ENCODE data around the gene CAND2.

The CAND2 gene

DNA sequence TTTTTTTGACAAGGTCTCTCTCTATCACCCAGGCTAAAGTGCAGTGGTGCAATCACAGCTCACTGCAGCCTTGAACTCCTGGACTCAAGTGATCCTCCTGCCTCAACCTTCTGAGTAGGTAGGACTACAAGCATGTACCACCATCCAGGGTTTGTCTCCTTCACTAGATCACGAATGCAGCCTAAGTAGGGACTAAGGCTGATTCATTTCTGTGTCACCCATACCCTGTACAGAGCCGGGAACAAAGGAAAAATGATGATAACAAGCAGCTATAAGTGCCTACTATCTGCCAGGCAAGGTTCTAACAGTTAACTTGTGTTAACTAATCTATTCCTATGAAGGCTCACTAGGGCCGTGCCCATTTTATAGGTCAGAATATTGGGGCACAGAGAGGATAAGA, 44.4 kb upstream of the CAND2 start:
- no peaks in the 10 kb centered on the region for H3K36me3 ChIP-seq (replicated peaks)
- TF ChIP-seq, protein P1, sequence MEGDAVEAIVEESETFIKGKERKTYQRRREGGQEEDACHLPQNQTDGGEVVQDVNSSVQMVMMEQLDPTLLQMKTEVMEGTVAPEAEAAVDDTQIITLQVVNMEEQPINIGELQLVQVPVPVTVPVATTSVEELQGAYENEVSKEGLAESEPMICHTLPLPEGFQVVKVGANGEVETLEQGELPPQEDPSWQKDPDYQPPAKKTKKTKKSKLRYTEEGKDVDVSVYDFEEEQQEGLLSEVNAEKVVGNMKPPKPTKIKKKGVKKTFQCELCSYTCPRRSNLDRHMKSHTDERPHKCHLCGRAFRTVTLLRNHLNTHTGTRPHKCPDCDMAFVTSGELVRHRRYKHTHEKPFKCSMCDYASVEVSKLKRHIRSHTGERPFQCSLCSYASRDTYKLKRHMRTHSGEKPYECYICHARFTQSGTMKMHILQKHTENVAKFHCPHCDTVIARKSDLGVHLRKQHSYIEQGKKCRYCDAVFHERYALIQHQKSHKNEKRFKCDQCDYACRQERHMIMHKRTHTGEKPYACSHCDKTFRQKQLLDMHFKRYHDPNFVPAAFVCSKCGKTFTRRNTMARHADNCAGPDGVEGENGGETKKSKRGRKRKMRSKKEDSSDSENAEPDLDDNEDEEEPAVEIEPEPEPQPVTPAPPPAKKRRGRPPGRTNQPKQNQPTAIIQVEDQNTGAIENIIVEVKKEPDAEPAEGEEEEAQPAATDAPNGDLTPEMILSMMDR (IDR thresholded peaks at IDR 0.05; ENCODE audit: low read depth, low read length, missing control alignments) = no peak
- no peak for DNase-seq
- no peak overlapping the region for H3K27ac ChIP-seq
- H3K4me3 ChIP-seq (ENCODE audit: low read depth, low read length) = no peak overlapping the region
- in situ Hi-C loops (cut with HindIII; ENCODE audit: low pct_ligation_motif_present, low sequenced_read_pairs) = no loop called here
- no peaks in the 10 kb centered on the region for H3K27me3 ChIP-seq (replicated peaks)

DNA sequence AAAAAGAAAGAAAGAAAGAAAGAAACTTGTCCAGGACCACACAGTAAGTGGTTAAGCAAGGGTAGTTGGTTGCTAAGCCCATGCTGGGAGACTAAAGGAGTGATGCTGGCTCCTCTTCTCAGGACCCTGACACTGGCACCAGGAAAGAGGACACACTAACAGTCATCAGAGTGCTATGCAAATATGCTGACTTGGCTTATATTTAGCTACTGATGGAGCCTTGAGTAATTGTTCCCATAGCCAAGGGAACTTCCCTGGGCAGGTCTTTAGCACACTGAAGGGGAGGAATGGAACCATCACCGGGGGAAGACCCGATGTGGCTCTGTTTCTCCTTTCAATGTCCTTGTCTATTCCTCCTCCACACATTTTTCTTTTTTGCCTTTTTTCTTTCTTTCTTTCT, 43.7 kb upstream of the CAND2 start:
- no peak overlapping the region for H3K4me3 ChIP-seq (ENCODE audit: low read depth, low read length)
- H3K27ac ChIP-seq = no peak overlapping the region
- no peaks in the 10 kb centered on the region for H3K36me3 ChIP-seq (replicated peaks)
- H3K27me3 ChIP-seq (replicated peaks) = no peaks in the 10 kb centered on the region
- TF ChIP-seq, protein P1 (IDR thresholded peaks at IDR 0.05; ENCODE audit: low read depth, low read length, missing control alignments) = no peak
- in situ Hi-C loops (cut with HindIII; ENCODE audit: low pct_ligation_motif_present, low sequenced_read_pairs) = no loop called here
- DNase-seq = no peak

DNA sequence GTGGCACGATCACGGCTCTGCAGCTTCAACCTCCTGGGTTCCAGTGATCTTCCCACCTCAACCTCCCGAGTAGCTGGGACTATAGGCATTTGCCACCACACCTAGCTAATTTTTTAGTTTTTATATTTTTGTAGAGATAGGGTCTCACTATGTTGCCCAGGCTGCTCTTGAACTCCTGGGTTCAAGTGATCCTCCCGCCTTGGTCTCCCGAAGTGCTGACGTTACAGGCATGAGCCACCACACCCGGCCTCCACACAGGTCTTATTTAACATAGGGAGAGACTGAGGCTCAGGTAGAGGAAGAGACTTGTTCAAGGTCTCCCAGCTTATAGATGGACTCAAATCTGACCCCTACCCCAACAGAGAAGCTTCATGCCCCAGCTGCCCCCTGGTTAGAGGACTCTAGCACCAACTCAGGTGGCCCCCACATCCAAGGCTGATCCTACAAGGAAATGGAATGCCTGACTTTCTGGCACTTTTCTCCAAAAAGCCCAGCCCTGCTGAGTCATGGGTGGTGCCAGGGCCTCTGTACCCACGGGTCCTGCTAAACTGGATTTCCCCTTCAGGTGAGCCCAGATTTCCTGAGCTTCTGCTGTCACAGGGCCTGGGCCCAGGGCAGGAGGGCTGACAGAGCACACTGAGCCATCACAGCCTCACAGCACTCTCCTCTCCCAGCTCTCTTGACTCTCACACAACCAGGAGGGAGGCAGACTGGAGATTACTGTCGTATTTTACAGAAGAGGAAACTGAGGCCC, 43.0 kb upstream of the CAND2 start:
- TF ChIP-seq, protein P1 (IDR thresholded peaks at IDR 0.05; ENCODE audit: low read depth, low read length, missing control alignments) = no peak
- DNase-seq = no peak
- in situ Hi-C loops (cut with HindIII; ENCODE audit: low pct_ligation_motif_present, low sequenced_read_pairs) = no loop called here
- no peak overlapping the region for H3K4me3 ChIP-seq (ENCODE audit: low read depth, low read length)
- H3K27me3 ChIP-seq (replicated peaks) = no peaks in the 10 kb centered on the region
- H3K27ac ChIP-seq = no peak overlapping the region
- no peaks in the 10 kb centered on the region for H3K36me3 ChIP-seq (replicated peaks)

DNA sequence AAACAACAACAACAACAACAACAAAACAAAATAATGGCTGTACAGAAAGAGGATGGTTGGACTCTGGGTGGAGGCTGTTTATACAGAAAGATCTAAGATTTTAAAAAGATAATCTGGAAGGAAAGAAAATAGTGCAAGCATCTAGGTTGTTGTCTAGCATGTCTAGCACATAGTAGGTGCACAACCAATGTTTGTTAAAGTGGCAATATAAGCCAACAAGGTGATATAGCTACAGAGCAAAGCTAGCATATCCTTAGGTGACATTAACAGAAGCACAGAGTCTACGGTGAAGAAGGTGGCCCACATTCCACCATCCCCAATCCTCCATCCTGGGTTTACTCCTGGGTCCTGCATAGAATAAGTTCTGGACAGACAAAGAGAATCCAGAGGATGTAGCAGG, 42.2 kb upstream of the CAND2 start:
- Histone ChIP-seq H3K36me3 (replicated peaks) (no peaks in the 10 kb centered on the region), H3K4me3 (ENCODE audit: low read depth, low read length) (no peak overlapping the region), H3K27ac (no peak overlapping the region), H3K27me3 (replicated peaks) (no peaks in the 10 kb centered on the region)
- in situ Hi-C loops (cut with HindIII; ENCODE audit: low pct_ligation_motif_present, low sequenced_read_pairs) = no loop called here
- TF ChIP-seq, protein P1 (IDR thresholded peaks at IDR 0.05; ENCODE audit: low read depth, low read length, missing control alignments) = no peak
- DNase-seq = no peak

DNA sequence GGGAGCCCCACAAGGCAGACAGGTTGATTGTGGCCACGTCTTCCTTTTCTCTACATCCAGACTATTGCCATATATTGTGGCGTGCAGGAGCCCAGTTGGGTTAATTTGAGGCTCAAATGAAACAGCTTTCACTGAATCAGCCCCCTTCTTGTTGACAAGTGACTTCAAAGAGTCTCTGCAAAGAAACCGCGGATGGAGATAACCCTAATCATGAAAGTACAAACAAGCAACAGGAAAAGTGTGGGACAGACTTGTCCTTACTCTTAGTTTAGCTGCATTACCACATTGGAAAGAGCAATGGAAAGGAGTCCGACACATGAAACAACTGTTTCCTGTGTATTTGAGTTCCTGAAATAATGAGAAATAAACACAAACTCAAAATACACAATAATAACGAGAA, 40.7 kb upstream of the CAND2 start:
- TF ChIP-seq, protein P1 (IDR thresholded peaks at IDR 0.05; ENCODE audit: low read depth, low read length, missing control alignments) = no peak
- Histone ChIP-seq H3K4me3 (ENCODE audit: low read depth, low read length) (no peak overlapping the region), H3K36me3 (replicated peaks) (no peaks in the 10 kb centered on the region), H3K27me3 (replicated peaks) (no peaks in the 10 kb centered on the region), H3K27ac (no peak overlapping the region)
- in situ Hi-C loops (cut with HindIII; ENCODE audit: low pct_ligation_motif_present, low sequenced_read_pairs) = no loop called here
- no peak for DNase-seq

DNA sequence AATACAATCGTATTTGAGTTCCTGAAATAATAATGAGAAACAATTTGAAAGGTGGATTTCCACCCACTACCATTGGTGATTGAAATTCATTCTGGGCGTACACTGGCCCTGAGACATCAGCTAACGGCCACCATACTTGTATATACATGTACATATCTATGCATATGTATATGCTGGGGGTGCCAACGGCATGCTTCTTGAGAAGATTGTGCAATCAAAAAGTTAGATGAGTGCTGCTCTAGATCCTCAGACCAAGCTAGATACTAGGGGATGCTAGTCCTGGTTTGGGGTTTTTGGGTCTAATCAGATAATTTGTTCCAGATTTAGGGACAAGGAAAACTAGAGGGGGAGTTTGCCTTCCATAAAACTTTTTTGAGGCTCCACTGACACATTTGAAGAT, 40.3 kb upstream of the CAND2 start:
- DNase-seq = no peak
- H3K36me3 ChIP-seq (replicated peaks) = no peaks in the 10 kb centered on the region
- no peaks in the 10 kb centered on the region for H3K27me3 ChIP-seq (replicated peaks)
- H3K27ac ChIP-seq = no peak overlapping the region
- H3K4me3 ChIP-seq (ENCODE audit: low read depth, low read length) = no peak overlapping the region
- in situ Hi-C loops (cut with HindIII; ENCODE audit: low pct_ligation_motif_present, low sequenced_read_pairs) = no loop called here
- TF ChIP-seq, protein P1 (IDR thresholded peaks at IDR 0.05; ENCODE audit: low read depth, low read length, missing control alignments) = no peak

Data from brain microvascular endothelial cell (primary cell).